DND-41 (cell line): ENCODE data around the gene ABHD16B.

Experiments used
- ATAC-seq: fragments of 200-7000 bp; cut with Tn5 transposase; 3 replicates; pipeline ENCODE4 v1.9.1; 2021; ENCODE audit warnings: low read depth; ENCODE audit not compliant: insufficient read depth
- DNase-seq: peaks from one replicate; pipeline ENCODE4 v3.0.0-alpha.2; 2020
- H2AFZ ChIP-seq: 2 replicates; pipeline ENCODE4 v1.6.0; 2012; ENCODE audit warnings: low read depth, low read length
- H3K27ac ChIP-seq: 2 replicates; pipeline ENCODE4 v1.5.1; 2012; ENCODE audit warnings: low read length, inconsistent platforms
- H3K27me3 ChIP-seq: fragments of 200-600 bp; sonication (generic); 2 replicates; pipeline ENCODE4 v1.6.0; 2012; ENCODE audit warnings: low read length, mild to moderate bottlenecking, inconsistent platforms; ENCODE audit not compliant: insufficient read depth, poor library complexity
- H3K36me3 ChIP-seq: 2 replicates; pipeline ENCODE4 v1.5.1; 2012; ENCODE audit warnings: low read length, inconsistent platforms; ENCODE audit not compliant: insufficient read depth
- H3K4me1 ChIP-seq: 2 replicates; pipeline ENCODE4 v1.5.1; 2012; ENCODE audit warnings: mild to moderate bottlenecking, low read length; ENCODE audit not compliant: insufficient read depth
- H3K4me2 ChIP-seq: 2 replicates; pipeline ENCODE4 v1.6.0; 2012; ENCODE audit warnings: mild to moderate bottlenecking, moderate library complexity, low read length, inconsistent platforms; ENCODE audit not compliant: insufficient read depth
- H3K4me3 ChIP-seq, 2 experiments: fragments of 200-600 bp in 1 of 2; shearing (Covaris generic) in 1 of 2; 2 replicates each; pipeline ENCODE4 v1.5.1; 2012 to 2016; ENCODE audit warnings: inconsistent platforms in 2 of 2, low read length in 2 of 2, mild to moderate bottlenecking in 2 of 2, low read depth in 1 of 2, moderate library complexity in 1 of 2
- H3K79me2 ChIP-seq: 2 replicates; pipeline ENCODE4 v1.6.0; 2012; ENCODE audit warnings: low read length, inconsistent platforms; ENCODE audit not compliant: insufficient read depth
- H3K9ac ChIP-seq: 2 replicates; pipeline ENCODE4 v1.6.0; 2012; ENCODE audit warnings: low read depth, mild to moderate bottlenecking, inconsistent platforms, low read length, moderate library complexity
- H3K9me3 ChIP-seq: 2 replicates; pipeline ENCODE4 v1.5.1; 2012; ENCODE audit warnings: low read length, moderate library complexity, mild to moderate bottlenecking, inconsistent platforms; ENCODE audit not compliant: insufficient read depth, severe bottlenecking
- H4K20me1 ChIP-seq: 2 replicates; pipeline ENCODE4 v1.6.0; 2012; ENCODE audit warnings: low read length; ENCODE audit not compliant: insufficient read depth
- CTCF ChIP-seq: IDR thresholded peaks from 2 replicates; pipeline ENCODE4 v1.5.1; 2012; ENCODE audit warnings: borderline replicate concordance, low read length, moderate library complexity, mild to moderate bottlenecking; ENCODE audit not compliant: poor library complexity, severe bottlenecking; ENCODE audit errors: extremely low read depth
- EZH2 ChIP-seq: IDR thresholded peaks from 3 replicates; pipeline ENCODE4 v1.6.1; 2012; ENCODE audit warnings: borderline replicate concordance, low read depth, mild to moderate bottlenecking, moderate library complexity, low read length, inconsistent platforms; ENCODE audit not compliant: severe bottlenecking

Gene ABHD16B

DNA sequence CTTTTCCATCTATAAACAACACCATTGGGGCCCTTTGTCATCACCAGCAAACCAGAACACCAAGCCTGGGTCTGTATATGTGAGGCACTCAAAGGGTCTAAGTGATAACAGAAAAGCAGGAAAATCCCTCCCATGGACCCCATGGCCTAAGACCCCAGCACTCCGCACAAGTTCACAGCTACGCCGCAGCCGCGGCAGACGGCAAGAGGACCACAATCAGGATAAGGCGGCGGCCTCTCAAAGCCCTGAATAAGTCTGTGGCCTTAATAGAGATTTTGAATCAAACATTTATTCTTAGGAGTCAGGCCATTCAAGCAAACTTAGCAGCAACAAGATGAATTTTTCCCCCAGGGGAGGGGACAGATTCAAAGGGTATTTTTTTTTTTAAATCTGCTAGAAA lies 33.2 kb upstream of the ABHD16B start:
- H4K20me1 ChIP-seq, result 0 out of 2 replicates have a peak, but pooled peaks cover 4% of the 10 kb centered on the region
- no peaks in the 10 kb centered on the region for H3K79me2 ChIP-seq
- H3K9me3 ChIP-seq, result no peaks in the 10 kb centered on the region
- ATAC-seq (no peak), DNase-seq (no peak)
- H3K4me3 ChIP-seq, result no peak overlapping the region
- H3K9ac ChIP-seq, result no peak overlapping the region
- H2AFZ ChIP-seq, result no peak overlapping the region
- no peak overlapping the region for H3K27ac ChIP-seq
- no peak overlapping the region for H3K4me2 ChIP-seq
- no peaks in the 10 kb centered on the region for H3K36me3 ChIP-seq
- no peaks in the 10 kb centered on the region for H3K4me1 ChIP-seq
- no peak for TF ChIP-seq CTCF
- no peak for TF ChIP-seq EZH2
- H3K27me3 ChIP-seq, result peaks cover 3% of the 10 kb centered on the region

GRCh38 chr20:63828545-63828944 lies 32.8 kb upstream of the ABHD16B start:
- H3K9ac ChIP-seq, result no peak overlapping the region

DNA sequence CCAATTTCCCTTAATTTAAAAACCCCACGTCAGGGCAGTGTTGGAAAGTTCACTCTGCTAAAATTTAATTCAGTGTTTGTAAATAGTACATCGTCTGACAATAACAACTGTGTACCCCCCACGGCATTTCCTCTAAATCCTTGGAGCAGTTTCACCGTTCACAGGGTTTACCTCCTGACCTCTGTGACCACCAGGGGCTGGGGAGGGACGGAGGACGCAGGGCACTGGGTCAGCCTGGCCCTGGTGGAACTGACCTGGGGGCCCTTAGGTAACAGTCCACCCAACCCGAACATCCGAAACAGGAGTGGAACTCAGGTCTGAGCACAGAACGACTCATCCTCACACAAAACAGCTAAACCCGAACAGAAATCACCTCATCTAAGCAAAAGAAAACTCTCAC lies 32.3 kb upstream of the ABHD16B start:
- DNase-seq (no peak), ATAC-seq (no peak)
- H3K4me2 ChIP-seq, result no peak overlapping the region

More at GRCh38 chr20:63828545-63828944, 32.8 kb upstream of the ABHD16B start:
- H2AFZ ChIP-seq, result no peak overlapping the region
- H4K20me1 ChIP-seq, result 0 out of 2 replicates have a peak, but pooled peaks cover 4% of the 10 kb centered on the region
- no peaks in the 10 kb centered on the region for H3K79me2 ChIP-seq
- no peaks in the 10 kb centered on the region for H3K4me1 ChIP-seq
- no peak for TF ChIP-seq EZH2
- TF ChIP-seq CTCF, result no peak
- ATAC-seq (no peak), DNase-seq (no peak)
- H3K27me3 ChIP-seq, result peaks cover 3% of the 10 kb centered on the region
- H3K36me3 ChIP-seq, result no peaks in the 10 kb centered on the region
- H3K27ac ChIP-seq, result no peak overlapping the region
- no peak overlapping the region for H3K4me2 ChIP-seq
- H3K4me3 ChIP-seq, result no peak overlapping the region
- H3K9me3 ChIP-seq, result no peaks in the 10 kb centered on the region

More for the DNA sequence above, 32.3 kb upstream of the ABHD16B start:
- Histone ChIP-seq H3K79me2 (no peaks in the 10 kb centered on the region), H3K4me1 (no peaks in the 10 kb centered on the region), H3K9me3 (no peaks in the 10 kb centered on the region), H3K4me3 (no peak overlapping the region), H3K9ac (no peak overlapping the region), H4K20me1 (0 out of 2 replicates have a peak, but pooled peaks cover 4% of the 10 kb centered on the region), H2AFZ (no peak overlapping the region), H3K27ac (no peak overlapping the region), H3K36me3 (no peaks in the 10 kb centered on the region), H3K27me3 (peaks cover 3% of the 10 kb centered on the region)
- no peak for TF ChIP-seq CTCF
- TF ChIP-seq EZH2, result no peak
